Breast epithelium (tissue), 4 donors: ENCODE results near the gene RPS6KA3. TPM values are rescaled to one million over a fixed set of nuclear protein-coding genes. Genes with fewer than 3 reads are reported as not detected.

Experiments
- DNase-seq, 2 donors: peaks; one replicate each; pipeline ENCODE4 v3.0.0-alpha.2; 2019; ENCODE audit warnings: low spot score in 2 of 2
- H3K27ac ChIP-seq, 2 donors: fragments of 200-600 bp; sonication (generic) in 1 of 2; one replicate each; pipeline ENCODE4 v1.5.1; 2016 to 2019; ENCODE audit warnings: mild to moderate bottlenecking in 1 of 2
- H3K27me3 ChIP-seq, 2 donors: fragments of 200-600 bp; sonication (generic) in 1 of 2; one replicate each; pipeline versions ENCODE4 v1.5.1 to v1.6.0; 2017 to 2019; ENCODE audit warnings: control low read depth in 1 of 2, mild to moderate bottlenecking in 1 of 2
- H3K36me3 ChIP-seq: fragments of 200-600 bp; one replicate; pipeline ENCODE4 v1.5.1; 2019
- H3K4me1 ChIP-seq, 2 donors: fragments of 200-600 bp; sonication (generic); one replicate each; pipeline ENCODE4 v1.5.1; 2016 to 2019; ENCODE audit warnings: control low read depth in 1 of 2
- H3K4me3 ChIP-seq, 3 donors: fragments of 200-600 bp; sonication (generic); 1 replicate in 2 of 3; 2 replicates in 1 of 3; pipeline ENCODE4 v1.5.1; 2016 to 2019; ENCODE audit warnings: mild to moderate bottlenecking in 3 of 3, moderate library complexity in 2 of 3
- H3K9me3 ChIP-seq, 2 donors: fragments of 200-600 bp; sonication (generic) in 1 of 2; one replicate each; pipeline ENCODE4 v1.5.1; 2016 to 2019; ENCODE audit warnings: control low read depth in 1 of 2
- POLR2A ChIP-seq: fragments of 450-650 bp; IDR thresholded peaks from one replicate; pipeline ENCODE4 v1.6.1; 2016; ENCODE audit warnings: antibody characterized with exemption, mild to moderate bottlenecking, moderate library complexity
- POLR2AphosphoS5 ChIP-seq, 3 donors: sonication (generic); formaldehyde crosslinking; IDR thresholded peaks; one replicate each; pipeline ENCODE4 v1.6.1; 2017; ENCODE audit warnings: antibody characterized with exemption in 3 of 3
- intact Hi-C: fragments of 100-400 bp; cut with DNase I; formaldehyde crosslinking; loops from one replicate; pipeline ENCODE4 v1.15.1; 2023; ENCODE audit warnings: low total_unique reads
- total RNA-seq, 3 donors: library from RNA; depleted of rRNA; stranded (reverse); fragments of >200 nt; gene quantifications; one replicate each; pipeline ENCODE4 v1.1.0, GENCODE V29; 2016
- TF ChIP-seq, protein P1 (sequence below), 3 donors: fragments of 450-650 bp; IDR thresholded peaks; one replicate each; pipeline ENCODE4 v1.5.1; 2016 to 2017; ENCODE audit warnings: antibody characterized with exemption in 3 of 3, mild to moderate bottlenecking in 3 of 3, moderate library complexity in 3 of 3

Gene RPS6KA3
- total RNA-seq, 3 donors from 2014 or later: 35.7 to 41.0 (median 37.0) TPM

GRCh38 chrX:20284992-20285391, 18.3 kb upstream of the RPS6KA3 start:
- Histone ChIP-seq H3K36me3 (no peaks in the 10 kb centered on the region), H3K9me3 (no peaks in the 10 kb centered on the region), H3K27ac (no peak overlapping the region), H3K27me3 (peaks cover 0 to 11% of the 10 kb centered on the region in 2 donors), H3K4me3 (no peak overlapping the region), H3K4me1 (no peaks in the 10 kb centered on the region)
- DNase-seq: no peak
- intact Hi-C loops: no loop called here
- TF ChIP-seq, protein P1, sequence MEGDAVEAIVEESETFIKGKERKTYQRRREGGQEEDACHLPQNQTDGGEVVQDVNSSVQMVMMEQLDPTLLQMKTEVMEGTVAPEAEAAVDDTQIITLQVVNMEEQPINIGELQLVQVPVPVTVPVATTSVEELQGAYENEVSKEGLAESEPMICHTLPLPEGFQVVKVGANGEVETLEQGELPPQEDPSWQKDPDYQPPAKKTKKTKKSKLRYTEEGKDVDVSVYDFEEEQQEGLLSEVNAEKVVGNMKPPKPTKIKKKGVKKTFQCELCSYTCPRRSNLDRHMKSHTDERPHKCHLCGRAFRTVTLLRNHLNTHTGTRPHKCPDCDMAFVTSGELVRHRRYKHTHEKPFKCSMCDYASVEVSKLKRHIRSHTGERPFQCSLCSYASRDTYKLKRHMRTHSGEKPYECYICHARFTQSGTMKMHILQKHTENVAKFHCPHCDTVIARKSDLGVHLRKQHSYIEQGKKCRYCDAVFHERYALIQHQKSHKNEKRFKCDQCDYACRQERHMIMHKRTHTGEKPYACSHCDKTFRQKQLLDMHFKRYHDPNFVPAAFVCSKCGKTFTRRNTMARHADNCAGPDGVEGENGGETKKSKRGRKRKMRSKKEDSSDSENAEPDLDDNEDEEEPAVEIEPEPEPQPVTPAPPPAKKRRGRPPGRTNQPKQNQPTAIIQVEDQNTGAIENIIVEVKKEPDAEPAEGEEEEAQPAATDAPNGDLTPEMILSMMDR (IDR thresholded peaks at IDR 0.05): no peak
- TF ChIP-seq POLR2A (no peak), POLR2AphosphoS5 (IDR thresholded peaks at IDR 0.05) (no peak)

GRCh38 chrX:20284444-20284843, 17.7 kb upstream of the RPS6KA3 start:
- no peaks in the 10 kb centered on the region for H3K9me3 ChIP-seq
- TF ChIP-seq, protein P1 (IDR thresholded peaks at IDR 0.05): no peak
- TF ChIP-seq POLR2AphosphoS5 (IDR thresholded peaks at IDR 0.05) (no peak), POLR2A (no peak)
- H3K27me3 ChIP-seq: peaks cover 0 to 11% of the 10 kb centered on the region in 2 donors
- no peaks in the 10 kb centered on the region for H3K36me3 ChIP-seq
- intact Hi-C loops: no loop called here
- no peak overlapping the region for H3K27ac ChIP-seq
- no peak overlapping the region for H3K4me3 ChIP-seq
- H3K4me1 ChIP-seq: no peaks in the 10 kb centered on the region
- no peak for DNase-seq

DNA sequence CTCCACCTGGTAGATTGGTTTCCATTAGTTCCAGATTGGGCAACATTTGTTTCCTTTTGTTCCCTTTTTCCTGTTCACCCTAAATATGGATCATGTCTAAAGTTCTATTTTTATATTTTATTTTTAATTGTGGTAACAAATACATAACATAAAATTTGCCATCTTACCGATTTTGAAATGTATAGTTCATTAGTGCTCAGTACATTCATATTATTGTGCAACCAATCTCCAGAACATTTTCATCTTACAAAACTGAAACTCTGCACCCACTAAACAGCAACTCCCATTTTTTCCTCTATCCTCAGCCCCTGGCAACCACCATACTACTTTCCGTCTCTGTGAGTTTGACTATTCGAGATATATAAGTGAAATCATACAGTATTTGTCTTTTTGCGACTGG, 14.2 kb upstream of the RPS6KA3 start:
- TF ChIP-seq, protein P1 (IDR thresholded peaks at IDR 0.05): no peak
- no peak for TF ChIP-seq POLR2A
- no peak for TF ChIP-seq POLR2AphosphoS5 (IDR thresholded peaks at IDR 0.05)
- H3K27me3 ChIP-seq: no peaks in the 10 kb centered on the region
- peaks cover 0 to 14% of the 10 kb centered on the region in 2 donors for H3K9me3 ChIP-seq
- intact Hi-C loops: no loop called here
- no peak overlapping the region for H3K27ac ChIP-seq
- no peaks in the 10 kb centered on the region for H3K36me3 ChIP-seq
- H3K4me3 ChIP-seq: no peak overlapping the region
- no peak for DNase-seq
- no peaks in the 10 kb centered on the region for H3K4me1 ChIP-seq

GRCh38 chrX:20274121-20274520, 7.4 kb upstream of the RPS6KA3 start:
- no peaks in the 10 kb centered on the region for H3K4me1 ChIP-seq
- TF ChIP-seq, protein P1 (IDR thresholded peaks at IDR 0.05): no peak
- TF ChIP-seq POLR2A (no peak), POLR2AphosphoS5 (IDR thresholded peaks at IDR 0.05) (no peak)
- no peak overlapping the region for H3K27ac ChIP-seq
- no peak for DNase-seq
- no peaks in the 10 kb centered on the region for H3K36me3 ChIP-seq
- H3K4me3 ChIP-seq: no peak overlapping the region
- peaks cover 0 to under 1% of the 10 kb centered on the region in 2 donors for H3K27me3 ChIP-seq
- peaks cover 0 to 14% of the 10 kb centered on the region in 2 donors for H3K9me3 ChIP-seq
- intact Hi-C loops: loop anchor here (5.0 kb wide), 1 partner anchor 702 kb away; no protein-coding TSS in a partner anchor

DNA sequence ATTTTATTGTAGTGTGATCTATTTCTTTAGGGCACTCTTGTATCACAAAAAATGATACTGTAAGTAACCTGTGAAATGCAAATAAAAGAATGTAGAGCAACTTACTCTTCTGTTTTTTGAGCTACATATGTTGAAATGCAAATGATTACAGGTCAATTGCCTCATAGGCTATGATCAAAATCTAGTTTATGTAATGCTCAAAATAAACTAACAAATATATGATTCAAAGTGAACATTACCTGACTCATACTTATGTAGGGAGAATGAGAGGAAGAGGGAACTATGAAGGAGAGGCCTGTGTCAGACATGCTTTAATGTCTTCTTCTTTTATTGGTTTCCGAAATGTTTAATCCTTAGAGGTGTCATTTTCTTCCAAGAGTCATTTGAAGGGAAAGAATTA, 5.0 kb upstream of the RPS6KA3 start:
- TF ChIP-seq POLR2AphosphoS5 (IDR thresholded peaks at IDR 0.05) (no peak), POLR2A (no peak)
- TF ChIP-seq, protein P1 (IDR thresholded peaks at IDR 0.05): no peak
- intact Hi-C loops: loop anchor here (5.0 kb wide), 1 partner anchor 699 kb away; no protein-coding TSS in a partner anchor

More for the DNA sequence above, 5.0 kb upstream of the RPS6KA3 start:
- Histone ChIP-seq H3K27me3 (peaks cover 0 to 17% of the 10 kb centered on the region in 2 donors), H3K27ac (no peak overlapping the region), H3K4me3 (no peak overlapping the region), H3K9me3 (no peaks in the 10 kb centered on the region), H3K4me1 (no peaks in the 10 kb centered on the region), H3K36me3 (no peaks in the 10 kb centered on the region)
- no peak for DNase-seq
